Superior temporal gyrus (tissue), 1 donor: Measurements from ENCODE around the gene ZNF629.
A peak's percentile ranks its signal among the peaks of the same experiment; 100 is the strongest.
"Not testable (repeated sequence)": the region's sequence is repeated elsewhere in the genome, so short reads cannot be mapped to it uniquely, and the experiment has no call there.

Experiments used
- DNase-seq: peaks from one replicate; pipeline ENCODE4 v3.0.0-alpha.2; 2016; ENCODE audit errors: extremely low spot score

Gene ZNF629

DNA sequence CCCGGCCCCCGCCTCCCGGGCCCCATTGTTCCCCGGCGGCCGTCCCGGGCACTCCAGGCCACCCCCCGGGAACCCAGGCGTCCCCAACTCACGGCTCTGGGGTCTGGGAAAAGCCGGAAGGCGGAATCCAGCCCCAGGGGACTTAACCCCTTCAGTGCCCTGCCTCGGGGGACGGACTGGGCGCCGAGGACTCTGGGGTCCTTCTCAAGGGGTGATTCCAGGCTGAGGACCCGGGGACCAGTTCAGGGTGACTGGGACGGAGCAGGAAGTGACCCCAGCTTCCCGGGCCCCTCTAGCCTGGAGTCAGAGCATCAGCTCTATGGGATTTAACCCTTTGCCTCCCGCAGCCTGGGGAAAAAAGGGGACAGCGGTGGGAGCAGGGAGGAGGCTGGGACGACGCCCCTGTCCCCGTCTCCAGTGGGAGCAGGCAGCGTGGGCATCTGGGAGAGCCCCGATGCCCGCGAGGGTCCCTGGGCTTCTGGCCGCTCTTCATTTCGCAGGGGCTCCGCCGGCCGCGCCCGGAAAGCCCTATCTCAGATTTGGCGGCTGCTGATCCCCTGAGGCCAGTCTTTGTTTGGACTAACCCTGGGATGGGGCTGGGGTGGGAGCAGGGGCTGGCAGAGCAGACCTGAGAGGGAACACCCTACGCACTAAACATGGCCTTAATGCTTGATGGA, at the start of gene ZNF629:
Gene ZNF629 (minus strand): TSS at position 270 of the 677 bp plus-strand sequence. CDS start 2,723 bp downstream, outside the sequence.
- peak; percentile 89 for DNase-seq

DNA sequence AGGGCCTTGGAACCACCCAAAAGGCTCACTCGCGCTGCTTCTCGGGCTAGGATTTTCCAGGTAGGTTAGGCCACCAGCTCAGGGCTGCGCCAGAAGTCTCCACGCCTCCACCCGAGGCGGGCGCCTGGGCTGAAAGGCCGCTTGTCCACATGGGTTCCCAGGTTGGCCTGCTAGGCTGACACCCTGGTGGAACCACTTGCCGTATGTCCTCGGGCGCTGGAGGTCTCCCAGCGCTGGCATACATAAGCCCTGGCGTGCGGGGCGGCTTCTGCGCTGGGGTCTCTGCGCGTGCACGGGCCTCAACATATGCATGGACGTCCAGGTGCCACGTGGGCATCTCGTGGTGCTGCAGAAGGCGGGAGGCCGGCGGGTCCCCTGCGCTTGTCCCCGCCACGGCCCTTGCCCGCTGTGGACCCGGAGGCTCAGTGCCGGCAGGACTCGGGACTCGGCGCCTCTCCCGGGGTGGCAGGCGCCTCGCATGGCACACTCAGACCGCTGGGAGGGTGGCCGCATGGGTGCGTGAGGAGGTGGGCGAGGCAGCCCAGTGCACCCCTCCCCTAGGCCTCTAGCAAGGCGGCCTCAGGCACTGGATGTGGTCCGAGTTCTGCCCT, 47.2 kb upstream of the ZNF629 start:
- no peak for DNase-seq

DNA sequence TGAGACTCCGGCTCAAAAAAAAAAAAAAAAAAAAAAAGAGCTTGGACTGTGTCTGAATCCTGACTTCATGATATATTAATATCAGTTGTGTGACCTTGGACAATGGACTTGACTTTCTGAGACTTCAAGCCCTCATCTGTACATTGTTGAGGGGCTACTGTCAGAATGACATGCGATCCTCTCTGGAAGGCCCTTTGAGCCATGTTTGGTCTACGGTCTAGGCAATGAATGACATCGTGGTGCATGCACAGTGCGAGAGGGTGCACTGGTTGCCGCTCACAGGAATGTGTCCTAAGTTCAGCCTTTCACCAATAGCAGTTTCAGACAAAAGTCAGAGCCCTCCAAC, 43.0 kb upstream of the ZNF629 start:
- no peak for DNase-seq

DNA sequence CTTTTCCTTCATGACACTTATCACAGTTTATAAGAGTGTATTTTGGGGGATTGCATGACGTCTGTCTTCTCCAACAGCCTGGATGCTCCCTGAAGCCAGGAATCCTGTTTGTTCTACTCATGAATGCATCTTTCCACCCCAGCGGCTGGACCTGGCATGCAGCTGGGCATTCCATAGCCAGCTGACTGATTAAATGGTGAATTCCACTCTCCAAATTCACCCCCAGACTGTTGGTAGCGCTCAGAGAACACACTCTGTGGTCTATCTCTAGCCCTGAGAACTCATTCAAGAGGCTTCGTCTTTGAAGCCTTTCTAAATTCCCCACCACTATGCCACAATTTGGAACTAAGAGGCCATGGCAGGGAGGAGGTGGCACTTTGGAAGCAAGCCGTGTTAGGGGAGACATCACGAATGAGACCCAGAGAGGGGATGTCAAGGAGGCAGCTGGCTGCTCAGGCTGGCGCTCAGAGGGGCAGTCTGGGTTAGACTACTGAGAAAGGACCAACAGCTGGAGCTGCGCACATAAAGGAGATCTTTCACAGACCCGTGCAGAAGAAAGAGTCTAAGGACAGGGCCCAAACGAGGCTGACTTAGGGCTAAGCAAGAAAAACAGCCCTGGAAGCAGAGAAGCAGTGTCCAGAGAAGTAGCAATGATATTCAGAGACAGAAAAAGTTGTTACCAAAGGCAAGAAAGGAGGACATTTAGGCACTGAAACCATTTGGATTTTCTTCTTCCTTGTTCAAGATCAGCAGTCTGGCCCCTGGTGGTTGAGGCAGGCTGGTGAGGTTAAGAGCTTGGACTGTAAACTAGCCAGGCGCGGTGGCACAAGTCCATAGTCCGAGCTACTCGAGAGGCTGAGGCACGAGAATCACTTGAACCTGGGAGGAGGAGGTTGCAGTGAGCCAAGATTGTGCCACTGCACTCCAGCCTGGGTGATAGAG, 42.4 kb upstream of the ZNF629 start:
- no peak for DNase-seq

DNA sequence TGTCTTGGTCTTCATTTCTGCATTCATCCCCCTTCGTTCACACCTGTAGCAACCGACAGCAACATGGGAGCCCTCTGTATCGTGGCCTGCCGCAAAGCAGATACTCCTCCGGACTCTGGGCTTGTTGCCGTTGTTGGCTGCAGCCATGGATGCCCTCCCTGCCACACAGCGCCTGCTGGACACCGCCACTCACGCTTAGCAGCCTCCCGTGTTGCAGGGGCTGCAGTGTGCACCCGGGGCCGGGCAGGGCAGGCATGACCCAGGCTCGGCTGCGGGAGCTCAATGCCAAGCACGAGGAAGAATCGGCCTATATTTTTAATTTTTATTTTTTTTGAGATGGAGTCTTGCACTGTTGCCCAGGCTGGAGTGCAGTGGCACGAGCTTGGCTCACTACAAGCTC, 34.9 kb upstream of the ZNF629 start:
- DNase-seq: no peak

DNA sequence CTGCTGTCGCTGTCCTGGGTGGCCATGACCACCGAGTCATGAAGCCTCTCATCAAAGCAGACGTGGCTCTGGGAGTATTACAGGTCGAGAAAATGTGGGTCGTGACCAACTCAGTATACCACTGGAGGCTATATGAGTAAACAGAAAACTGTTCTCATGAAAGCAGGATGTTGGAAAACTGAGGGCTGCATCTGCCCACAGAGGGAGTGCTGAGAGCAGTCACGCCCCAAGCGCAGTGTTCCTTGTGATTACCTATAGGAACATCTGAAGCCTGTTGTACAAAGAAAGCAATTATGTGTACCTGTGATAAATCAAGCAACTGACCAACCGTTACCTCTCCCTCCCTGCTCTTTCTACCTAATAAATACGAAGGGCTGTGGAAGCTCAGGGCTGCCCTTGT, 34.4 kb upstream of the ZNF629 start:
- DNase-seq: not testable (repeated sequence)

DNA sequence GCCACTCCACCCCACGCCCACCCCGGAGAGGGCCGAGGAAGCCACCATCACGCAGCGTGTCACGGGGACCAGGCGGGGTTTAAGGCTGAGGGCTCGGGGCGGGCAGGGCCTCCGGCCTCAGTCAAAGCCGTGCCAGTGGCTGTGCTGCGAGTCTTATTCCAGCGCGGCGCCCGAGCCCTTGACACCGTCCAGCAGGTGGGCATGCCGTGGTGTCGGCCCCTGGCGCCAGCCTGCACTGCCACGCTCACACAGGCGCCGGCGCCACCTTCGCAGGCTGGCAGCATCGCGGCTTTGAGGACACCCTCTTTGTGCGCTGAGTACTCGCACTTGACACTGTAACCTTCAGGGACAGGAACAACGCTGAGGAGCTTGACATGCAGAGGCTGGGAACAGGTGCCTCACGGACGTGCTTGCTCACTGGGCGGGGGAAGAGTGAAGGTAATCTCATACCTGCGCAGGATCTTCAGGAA, 34.0 kb upstream of the ZNF629 start:
- DNase-seq: no peak

DNA sequence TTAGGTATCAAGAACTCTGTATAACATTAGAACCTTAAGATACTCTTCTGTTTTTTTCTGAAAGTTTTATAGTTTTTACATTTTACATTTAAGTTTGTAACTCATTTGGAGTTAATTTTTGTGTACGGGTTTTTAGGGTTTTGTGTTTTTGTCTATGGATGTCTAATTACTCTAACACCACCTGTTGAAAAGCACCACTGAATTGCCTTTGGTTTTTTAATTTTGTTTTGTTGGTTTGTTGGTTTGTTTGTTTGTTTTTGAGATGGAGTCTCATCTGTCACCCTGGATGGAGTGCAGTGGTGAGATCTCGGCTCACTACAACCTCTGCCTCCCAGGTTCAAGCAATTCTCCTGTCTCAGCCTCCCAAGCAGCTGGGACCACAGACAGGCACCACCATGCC, 29.8 kb upstream of the ZNF629 start:
- no peak for DNase-seq

DNA sequence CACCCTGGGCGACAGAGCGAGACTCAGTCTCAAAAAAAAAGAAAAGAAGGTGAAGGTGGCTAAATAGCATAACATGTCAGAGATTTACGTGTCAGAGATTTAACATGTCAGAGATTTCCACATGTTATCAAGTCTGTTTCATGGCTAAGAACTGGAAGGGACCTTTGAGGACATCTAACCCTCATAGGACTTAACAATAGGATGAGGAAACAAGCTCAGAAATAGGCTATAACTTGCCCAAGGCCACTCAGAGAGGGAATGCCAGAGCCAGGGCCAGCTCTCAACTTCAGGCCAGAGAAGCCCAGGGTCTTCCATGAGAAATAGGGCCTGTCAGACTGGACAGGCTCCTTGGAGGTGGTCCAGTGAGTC, 26.8 kb upstream of the ZNF629 start:
- DNase-seq: peak; percentile 20

DNA sequence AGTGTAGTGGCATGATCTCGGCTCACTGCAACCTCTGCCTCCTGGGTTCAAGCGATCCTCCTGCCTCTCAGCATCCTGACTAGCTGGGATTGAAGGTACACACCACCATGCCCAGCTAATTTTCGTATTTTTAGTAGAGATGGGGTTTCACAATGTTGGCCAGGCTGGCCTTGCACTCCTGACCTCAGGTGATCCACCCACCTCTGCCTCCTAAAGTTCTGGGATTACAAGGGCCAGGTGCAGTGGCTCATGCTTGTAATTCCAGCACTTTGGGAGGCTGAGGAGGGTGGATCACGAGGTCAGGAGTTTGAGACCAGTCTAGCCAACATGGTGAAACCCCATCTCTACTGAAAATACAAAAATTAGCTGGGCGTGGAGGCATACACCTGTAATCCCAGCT, 22.7 kb upstream of the ZNF629 start:
- DNase-seq: not testable (repeated sequence)

DNA sequence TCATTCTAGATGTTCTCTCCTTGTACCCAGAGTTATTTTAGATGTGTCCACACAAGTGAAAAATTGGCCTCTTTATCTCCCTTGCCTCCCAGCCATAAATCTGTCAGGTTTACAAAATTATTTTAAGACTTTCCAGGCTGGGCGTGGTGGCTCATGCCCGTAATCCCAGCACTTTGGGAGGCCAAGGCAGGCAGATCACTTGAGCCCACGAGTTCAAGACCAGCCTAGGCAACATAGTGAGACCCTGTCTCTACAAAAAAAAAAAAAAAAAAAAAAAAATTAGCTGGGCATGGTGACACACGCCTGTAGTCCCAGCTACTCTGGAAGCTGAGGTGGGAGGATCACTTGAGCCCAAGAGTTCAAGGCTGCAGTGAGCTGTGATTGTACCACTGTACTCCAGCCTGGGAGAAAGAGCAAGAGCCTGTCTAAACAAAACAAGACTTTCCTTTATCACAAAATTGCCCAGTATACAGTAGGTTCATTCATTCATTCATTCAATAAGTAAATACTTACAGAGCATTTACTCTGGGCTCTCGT, 22.0 kb upstream of the ZNF629 start:
- DNase-seq: not testable (repeated sequence)

DNA sequence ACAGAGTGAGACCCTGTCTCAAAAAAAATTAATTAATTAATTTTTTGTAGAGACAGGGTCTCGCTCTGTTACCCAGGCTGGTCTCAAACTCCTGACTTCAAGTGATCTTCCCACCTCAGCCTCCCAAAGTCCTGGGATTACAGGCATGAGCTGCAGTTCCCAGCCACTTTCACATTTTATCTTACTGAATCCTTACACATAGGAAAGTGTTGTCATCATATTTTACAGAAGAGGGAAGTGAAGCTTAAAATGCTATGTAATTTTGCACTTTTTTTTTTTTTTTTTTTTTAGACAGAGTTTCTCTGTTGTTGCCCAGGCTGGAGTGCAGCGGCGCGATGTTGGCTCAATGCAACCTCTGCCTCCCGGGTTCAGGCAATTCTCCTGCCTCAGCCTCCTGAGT, 21.1 kb upstream of the ZNF629 start:
- DNase-seq: no peak

DNA sequence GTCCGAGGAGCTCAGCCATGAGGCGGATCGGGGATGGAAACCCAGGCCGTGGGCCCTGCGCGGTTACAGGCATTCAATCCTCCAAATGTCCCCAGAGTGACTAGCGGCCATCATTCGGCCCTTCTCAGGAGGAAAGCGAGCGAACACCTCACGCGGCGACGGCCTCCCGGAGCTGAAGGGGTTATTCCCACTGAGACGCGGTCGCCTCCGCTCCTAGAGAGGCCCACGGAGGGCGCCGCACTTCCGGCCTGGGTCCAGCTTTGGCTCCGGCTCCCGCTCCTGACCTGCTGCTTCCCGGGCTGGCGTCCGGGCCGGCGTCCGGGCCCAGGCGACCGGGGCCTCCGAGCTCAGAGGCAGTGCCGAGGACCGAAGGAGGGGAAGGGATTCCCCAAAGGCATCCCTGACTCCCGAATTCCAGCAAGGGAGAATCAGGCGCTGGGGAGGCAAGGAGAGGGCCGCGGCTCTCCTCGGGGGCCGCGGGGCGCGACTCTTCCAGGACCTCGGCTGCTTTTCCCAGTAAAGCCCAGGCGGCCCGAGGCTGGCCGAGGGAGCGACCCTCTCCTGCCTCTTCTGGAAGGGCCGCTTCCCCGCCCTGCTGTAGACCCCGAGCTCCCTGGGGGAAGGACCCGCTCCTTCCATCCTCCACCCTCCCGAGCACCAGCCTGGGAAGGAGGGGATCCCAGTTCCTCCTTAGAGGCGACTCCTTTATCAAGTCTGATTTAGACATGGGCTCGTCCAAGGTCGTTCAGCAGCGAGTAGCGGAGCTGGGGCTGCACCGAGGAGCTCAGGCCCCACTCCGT, 18.6 kb upstream of the ZNF629 start:
- peak; percentile 89 for DNase-seq

DNA sequence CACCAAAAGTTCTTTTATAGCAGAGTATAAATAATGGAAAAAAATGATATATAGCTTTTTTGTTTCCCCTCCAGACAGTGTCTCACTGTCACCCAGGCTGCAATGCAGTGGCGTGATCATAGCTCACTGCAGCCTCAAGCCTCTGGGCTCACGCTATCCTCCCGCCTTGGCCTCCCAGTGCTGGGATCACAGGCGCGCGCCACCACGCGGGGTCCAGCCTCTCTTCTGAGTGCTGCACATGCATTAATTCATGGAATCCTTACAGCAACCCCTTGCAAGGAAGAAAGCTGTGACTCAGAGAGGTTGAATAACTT, 18.0 kb upstream of the ZNF629 start:
- DNase-seq: no peak

DNA sequence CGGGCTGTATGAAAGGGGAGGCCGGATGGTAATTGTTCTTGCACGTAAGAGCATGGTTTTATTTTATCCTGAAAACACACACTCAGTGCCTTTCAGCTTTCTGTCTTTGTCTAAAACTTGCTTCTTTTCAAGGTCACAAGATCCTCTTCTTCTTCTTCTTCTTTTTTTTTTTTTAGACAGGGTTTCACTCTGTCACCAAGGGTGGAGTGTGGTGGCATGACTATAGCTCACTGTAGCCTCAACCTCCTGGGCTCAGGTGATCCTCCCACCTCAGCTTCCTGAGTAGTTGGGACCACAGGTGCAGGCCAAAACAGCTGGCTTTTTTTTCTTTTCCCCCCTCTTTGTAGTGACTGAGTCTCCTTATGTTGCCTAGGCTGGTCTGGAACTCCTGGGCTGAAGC, 15.9 kb upstream of the ZNF629 start:
- DNase-seq: no peak

DNA sequence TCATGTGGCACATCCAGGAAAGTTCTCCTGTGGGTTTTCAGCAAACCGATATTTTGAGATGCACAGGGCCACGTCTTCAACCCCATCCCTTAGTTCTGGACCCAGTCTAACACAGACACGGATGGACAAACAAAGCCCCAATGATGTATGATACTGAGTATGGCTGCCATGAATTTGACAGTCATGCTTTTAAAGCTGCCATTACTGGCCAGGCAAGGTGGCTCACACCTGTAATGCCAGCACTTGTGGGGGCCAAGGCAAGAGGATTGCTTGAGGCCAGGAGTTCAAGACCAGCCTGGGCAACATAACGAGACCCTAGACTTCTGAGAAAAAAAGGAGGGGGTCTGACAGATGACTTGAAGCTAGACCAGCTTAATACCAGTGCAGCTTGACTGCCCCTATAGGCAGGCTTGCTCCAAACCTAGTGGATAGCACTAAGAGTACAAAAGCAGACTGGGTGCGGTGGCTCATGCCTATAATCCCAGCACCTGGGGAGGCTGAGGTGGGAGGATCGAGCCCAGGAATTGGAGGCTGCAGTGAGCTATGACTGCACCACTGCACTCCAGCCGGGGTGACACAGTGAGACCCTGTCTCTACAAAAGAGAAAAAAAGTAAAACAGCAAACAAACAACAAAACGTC, 10.8 kb upstream of the ZNF629 start:
- DNase-seq: no peak

DNA sequence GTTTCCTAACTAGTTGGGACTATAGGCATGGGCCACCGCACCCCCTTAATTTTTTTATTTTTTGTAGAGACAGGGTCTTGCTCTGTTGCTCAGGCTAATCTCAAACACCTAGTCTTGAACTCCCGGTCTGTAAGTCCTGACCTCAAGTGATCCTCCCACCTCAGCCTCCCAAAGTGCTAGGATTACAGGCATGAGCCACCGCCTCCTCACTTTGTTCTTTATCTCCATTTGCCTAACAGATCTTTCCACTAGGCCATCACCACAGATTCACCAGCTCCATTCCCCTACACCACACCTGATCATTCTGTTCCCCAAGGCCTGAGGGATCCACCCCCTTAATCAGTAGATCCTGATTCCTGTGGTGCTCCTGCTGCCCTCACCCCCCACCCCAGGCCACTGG, 7.6 kb upstream of the ZNF629 start:
- no peak for DNase-seq

DNA sequence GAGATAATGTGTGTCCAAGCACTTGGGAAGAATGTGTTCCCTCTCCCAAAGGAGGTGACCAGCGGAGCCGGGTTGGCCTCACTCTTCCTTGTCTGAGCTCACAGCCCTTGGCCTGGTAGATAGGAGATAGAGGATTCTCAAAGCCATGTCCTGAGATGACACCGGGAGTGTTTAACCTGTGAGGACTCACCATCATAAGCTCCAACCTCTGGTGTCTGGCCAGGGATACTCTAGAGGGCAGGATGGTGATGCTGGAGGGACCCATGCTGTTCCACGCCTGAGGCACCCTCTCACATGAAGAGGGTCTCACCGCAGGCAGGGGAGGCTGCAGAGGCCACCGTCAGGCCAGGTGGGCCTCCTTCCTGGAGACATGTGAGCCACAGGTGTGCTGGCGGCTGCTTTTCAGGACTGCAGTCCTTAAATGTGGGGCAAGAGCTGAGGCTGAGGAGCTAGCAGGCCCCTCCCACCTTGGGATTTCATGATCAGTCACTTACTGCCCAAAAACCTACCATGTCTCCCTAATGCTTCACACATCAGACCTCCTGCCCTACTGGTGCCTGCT, 6.6 kb upstream of the ZNF629 start:
- DNase-seq: no peak

DNA sequence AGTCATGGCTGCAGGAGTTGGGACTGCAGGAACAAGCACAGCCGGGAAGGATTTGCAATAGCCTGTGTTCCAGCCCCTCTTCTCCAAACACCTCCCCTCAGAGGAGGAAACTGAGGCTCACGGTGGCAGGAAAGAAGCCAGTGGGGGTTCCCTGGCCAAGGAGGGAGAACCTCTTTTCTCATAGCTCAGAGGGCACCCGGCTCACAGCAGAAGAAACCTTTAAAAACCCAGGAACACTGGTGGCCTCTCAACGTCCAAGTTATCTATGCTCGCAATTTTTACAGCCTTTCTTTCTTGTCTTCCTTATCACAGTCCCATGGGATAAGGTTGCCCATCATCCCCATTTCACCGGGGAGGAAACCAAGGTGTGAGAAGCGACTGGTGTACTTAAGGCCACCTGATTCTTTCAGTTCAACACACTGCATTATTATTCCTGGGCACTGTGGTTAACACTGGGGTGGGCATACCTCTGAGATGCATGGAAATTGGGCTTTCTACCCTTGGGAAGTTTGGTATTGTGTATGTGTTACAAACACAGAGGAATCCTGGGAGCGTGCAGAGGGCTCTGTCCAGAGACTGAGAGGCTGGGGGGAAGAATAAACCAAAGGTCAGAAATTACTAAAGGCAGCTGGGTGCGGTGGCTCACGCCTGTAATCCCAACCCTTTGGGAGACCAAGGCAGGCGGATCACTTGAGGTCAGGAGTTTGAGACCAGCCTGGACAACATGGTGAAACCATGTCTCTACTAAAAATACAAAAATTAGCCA, 791 bp upstream of the ZNF629 start:
- DNase-seq: peak; percentile 45
